H9 (cell line): ENCODE measurements around the gene CSNK1G1. TPM values are rescaled to one million over a fixed set of nuclear protein-coding genes. Genes with fewer than 3 reads are reported as not detected.

Experiments used
- DNase-seq: peaks from one replicate; pipeline ENCODE4 v3.0.0-alpha.2; 2017
- H2AFZ ChIP-seq: one replicate; pipeline ENCODE4 v1.6.1; 2013; ENCODE audit warnings: mild to moderate bottlenecking, low read length, control low read depth, moderate library complexity
- H2AK5ac ChIP-seq: 2 replicates; pipeline ENCODE4 v1.6.1; 2013; ENCODE audit warnings: low read length, control low read depth, mixed read lengths; ENCODE audit not compliant: insufficient read length
- H2BK120ac ChIP-seq: one replicate; pipeline ENCODE4 v1.6.1; 2013; ENCODE audit warnings: low read depth, mild to moderate bottlenecking, low read length, control low read depth, inconsistent platforms; ENCODE audit not compliant: poor library complexity, severe bottlenecking
- H2BK12ac ChIP-seq: 2 replicates; pipeline ENCODE4 v1.6.1; 2013; ENCODE audit warnings: low read length, control low read depth, mixed read lengths, low read depth; ENCODE audit not compliant: insufficient read length
- H2BK15ac ChIP-seq: 2 replicates; pipeline ENCODE4 v1.6.1; 2013; ENCODE audit warnings: low read depth, low read length, control low read depth
- H2BK20ac ChIP-seq: one replicate; pipeline ENCODE4 v1.6.1; 2013; ENCODE audit warnings: low read depth, mild to moderate bottlenecking, low read length, control low read depth, inconsistent platforms; ENCODE audit not compliant: poor library complexity, severe bottlenecking
- H2BK5ac ChIP-seq: 2 replicates; pipeline ENCODE4 v1.6.1; 2013; ENCODE audit warnings: low read length, control low read depth, mixed read lengths; ENCODE audit not compliant: insufficient read length
- H3K14ac ChIP-seq: 2 replicates; pipeline ENCODE4 v1.6.1; 2013; ENCODE audit warnings: low read length, control low read depth; ENCODE audit not compliant: insufficient read depth
- H3K18ac ChIP-seq: 2 replicates; pipeline ENCODE4 v1.6.1; 2013; ENCODE audit warnings: low read depth, mild to moderate bottlenecking, mixed read lengths, low read length, control low read depth; ENCODE audit not compliant: insufficient read length
- H3K23ac ChIP-seq: 2 replicates; pipeline ENCODE4 v1.6.1; 2013; ENCODE audit warnings: low read length, control low read depth, mixed read lengths, low read depth; ENCODE audit not compliant: insufficient read length
- H3K23me2 ChIP-seq: 2 replicates; pipeline ENCODE4 v1.6.1; 2013; ENCODE audit warnings: low read depth, mild to moderate bottlenecking, mixed read lengths, low read length, control low read depth; ENCODE audit not compliant: insufficient read length, poor library complexity, severe bottlenecking
- H3K27ac ChIP-seq: 2 replicates; pipeline ENCODE4 v1.5.1; 2013; ENCODE audit warnings: low read length, control low read depth, mixed read lengths, low read depth; ENCODE audit not compliant: insufficient read length
- H3K27me3 ChIP-seq: 2 replicates; pipeline ENCODE4 v1.6.1; 2013; ENCODE audit warnings: low read length, control low read depth, inconsistent platforms; ENCODE audit not compliant: insufficient read depth
- H3K4ac ChIP-seq: 2 replicates; pipeline ENCODE4 v1.6.1; 2013; ENCODE audit warnings: low read depth, mild to moderate bottlenecking, control low read depth, inconsistent platforms, low read length, moderate library complexity
- H3K4me1 ChIP-seq: 2 replicates; pipeline ENCODE4 v1.6.1; 2013; ENCODE audit warnings: low read length, control low read depth, inconsistent platforms; ENCODE audit not compliant: insufficient read depth
- H3K4me2 ChIP-seq: 2 replicates; pipeline ENCODE4 v1.6.1; 2013; ENCODE audit warnings: low read length, control low read depth, mixed read lengths; ENCODE audit not compliant: insufficient read length, insufficient read depth
- H3K56ac ChIP-seq: 2 replicates; pipeline ENCODE4 v1.6.1; 2013; ENCODE audit warnings: low read depth, mild to moderate bottlenecking, mixed read lengths, low read length, control low read depth; ENCODE audit not compliant: insufficient read length
- H3K79me1 ChIP-seq: 2 replicates; pipeline ENCODE4 v1.6.1; 2013; ENCODE audit warnings: low read depth, mild to moderate bottlenecking, moderate library complexity, low read length, control low read depth, inconsistent platforms; ENCODE audit not compliant: insufficient read depth, poor library complexity, severe bottlenecking
- H3K79me2 ChIP-seq: 2 replicates; pipeline ENCODE4 v1.6.1; 2013; ENCODE audit warnings: low read length, control low read depth, inconsistent platforms; ENCODE audit not compliant: insufficient read depth
- H3K9ac ChIP-seq: 2 replicates; pipeline ENCODE4 v1.6.1; 2013; ENCODE audit warnings: low read length, control low read depth, mixed read lengths; ENCODE audit not compliant: insufficient read length; ENCODE audit errors: extremely low read depth
- H3K9me3 ChIP-seq: one replicate; pipeline ENCODE4 v1.6.1; 2013; ENCODE audit warnings: low read depth, low read length, inconsistent platforms; ENCODE audit not compliant: control insufficient read depth
- H3T11ph ChIP-seq: one replicate; pipeline ENCODE4 v1.6.1; 2013; ENCODE audit warnings: mild to moderate bottlenecking, low read length, control low read depth, inconsistent platforms
- H4K20me1 ChIP-seq: one replicate; pipeline ENCODE4 v1.6.1; 2013; ENCODE audit not compliant: control insufficient read depth, insufficient read length, insufficient read depth
- H4K5ac ChIP-seq: 2 replicates; pipeline ENCODE4 v1.6.1; 2013; ENCODE audit warnings: low read depth, mild to moderate bottlenecking, mixed read lengths, low read length, control low read depth; ENCODE audit not compliant: insufficient read length
- H4K8ac ChIP-seq: replicated peaks from 2 replicates; pipeline ENCODE4 v1.6.1; 2013; ENCODE audit warnings: low read length, control low read depth, mixed read lengths, low read depth; ENCODE audit not compliant: insufficient read length
- H4K91ac ChIP-seq: 2 replicates; pipeline ENCODE4 v1.6.1; 2013; ENCODE audit warnings: low read depth, mild to moderate bottlenecking, moderate library complexity, mixed read lengths, low read length, control low read depth; ENCODE audit not compliant: insufficient read length
- H3K27ac Mint-ChIP-seq, 3 experiments: 2 replicates in 2 of 3; 3 replicates in 1 of 3; pipeline ENCODE4 v1.8.0; 2020 to 2021; ENCODE audit warnings: mixed read lengths in 3 of 3, mild to moderate bottlenecking in 1 of 3, moderate library complexity in 1 of 3
- H3K27me3 Mint-ChIP-seq: 2 replicates; pipeline ENCODE4 v1.8.0; 2021; ENCODE audit warnings: low read depth, mild to moderate bottlenecking, moderate library complexity, mixed read lengths
- H3K36me3 Mint-ChIP-seq, 3 experiments: 2 replicates in 2 of 3; 3 replicates in 1 of 3; pipeline ENCODE4 v1.8.0; 2020 to 2021; ENCODE audit warnings: low read depth in 3 of 3, mixed read lengths in 3 of 3; ENCODE audit not compliant: insufficient read depth in 1 of 3
- H3K4me1 Mint-ChIP-seq, 2 experiments: 2 replicates each; pipeline ENCODE4 v1.8.0; 2020; ENCODE audit warnings: mixed read lengths in 2 of 2
- H3K4me3 Mint-ChIP-seq, 2 experiments: 2 replicates in 1 of 2; 3 replicates in 1 of 2; pipeline ENCODE4 v1.8.0; 2020 to 2021; ENCODE audit warnings: mild to moderate bottlenecking in 2 of 2, mixed read lengths in 2 of 2, moderate library complexity in 1 of 2
- H3K9me3 Mint-ChIP-seq, 2 experiments: 2 replicates in 1 of 2; 3 replicates in 1 of 2; pipeline ENCODE4 v1.8.0; 2020; ENCODE audit warnings: mild to moderate bottlenecking in 2 of 2, mixed read lengths in 2 of 2, moderate library complexity in 1 of 2
- CTCF ChIP-seq: fragments of 200-600 bp; sonication (generic); conservative IDR thresholded peaks from 3 replicates; pipeline ENCODE4 v1.8.0; 2021; ENCODE audit warnings: antibody characterized with exemption, mild to moderate bottlenecking
- WGBS: extraction: QIAGEN DNeasy Blood & Tissue Kit; methylation state at CpG from one replicate; pipeline ENCODE4 v1.1.7; 2013; ENCODE audit warnings: missing lambda C conversion rate, low lambda C conversion rate, mixed read lengths; ENCODE audit not compliant: insufficient read length; ENCODE audit errors: extremely low coverage; 5-methylcytosine and 5-hydroxymethylcytosine counted together
- total RNA-seq: library from RNA; stranded (reverse); gene quantifications from 2 replicates; pipeline ENCODE4 v1.2.1, GENCODE V29; 2021

CSNK1G1 gene
- total RNA-seq, 1 experiment from 2014 or later: 17.1 TPM

- H3T11ph ChIP-seq: no peak overlapping the region
- no peak overlapping the region for H2BK5ac ChIP-seq
- H3K4me2 ChIP-seq: no peak overlapping the region
- H4K91ac ChIP-seq: no peak overlapping the region
- no peaks in the 10 kb centered on the region for H3K9me3 ChIP-seq
- no peaks in the 10 kb centered on the region for H3K79me2 ChIP-seq
- Mint-ChIP-seq H3K9me3 (no peaks in the 10 kb centered on the region), H3K27ac (no peak overlapping the region), H3K27me3 (no peaks in the 10 kb centered on the region), H3K4me3 (no peak overlapping the region), H3K36me3 (peaks cover 5 to 56% (median 30%) of the 10 kb centered on the region in 3 experiments; a peak in 6 of 7 replicates), H3K4me1 (no peaks in the 10 kb centered on the region)
- no peak overlapping the region for H2BK15ac ChIP-seq
- no peaks in the 10 kb centered on the region for H4K20me1 ChIP-seq
- WGBS: no CpG with 5 or more reads among the region's 1 CpG
- H3K4ac ChIP-seq: no peak overlapping the region
- no peaks in the 10 kb centered on the region for H3K79me1 ChIP-seq
- no peak overlapping the region for H4K8ac ChIP-seq
- no peak overlapping the region for H3K27ac ChIP-seq
- TF ChIP-seq CTCF: no peak
- no peak overlapping the region for H2BK120ac ChIP-seq
- no peaks in the 10 kb centered on the region for H3K4me1 ChIP-seq
- no peak overlapping the region for H3K18ac ChIP-seq
- H4K5ac ChIP-seq: no peak overlapping the region
- no peak overlapping the region for H2BK12ac ChIP-seq
- no peak for DNase-seq
- H3K23ac ChIP-seq: no peak overlapping the region
- H2AFZ ChIP-seq: no peak overlapping the region
- no peak overlapping the region for H3K9ac ChIP-seq
- H2BK20ac ChIP-seq: no peak overlapping the region
- no peak overlapping the region for H2AK5ac ChIP-seq
- no peaks in the 10 kb centered on the region for H3K23me2 ChIP-seq
- no peaks in the 10 kb centered on the region for H3K27me3 ChIP-seq
- no peak overlapping the region for H3K56ac ChIP-seq
- H3K14ac ChIP-seq: no peak overlapping the region
Measured at GRCh38 chr15:64122444-64122843, 233.5 kb downstream of the CSNK1G1 start.
